Measurements from ENCODE around the gene PEX13.

Gene PEX13

GRCh38 chr2:61065714-61066709 lies 48.5 kb downstream of the PEX13 start, which contains the start of gene SANBR:
SANBR (plus strand) TSS chr2:61065871; CDS start chr2:61070351, 4,480 bp downstream.
- DNase-seq (ENCODE audit: low read depth in 3 of 3, low spot score in 1 of 3), result peak; percentile 52 to 72 (median 70)

- no peak for DNase-seq (ENCODE audit: low read depth in 3 of 3, low spot score in 1 of 3)
Measured at GRCh38 chr2:61074100-61074499, 56.6 kb downstream of the PEX13 start.

- no peak for DNase-seq (ENCODE audit: low read depth in 3 of 3, low spot score in 1 of 3)
Measured at GRCh38 chr2:61085883-61086282, 68.4 kb downstream of the PEX13 start.

GRCh38 chr2:61089797-61090196 lies 72.3 kb downstream of the PEX13 start:
- DNase-seq (ENCODE audit: low read depth in 3 of 3, low spot score in 1 of 3), result no peak

- no peak for DNase-seq (ENCODE audit: low read depth in 3 of 3, low spot score in 1 of 3)
Measured at GRCh38 chr2:61090386-61090921, 72.9 kb downstream of the PEX13 start.

- no peak for DNase-seq (ENCODE audit: low read depth in 3 of 3, low spot score in 1 of 3)
Measured at GRCh38 chr2:61091485-61091884, 74.0 kb downstream of the PEX13 start.

GRCh38 chr2:61096438-61096837 lies 78.9 kb downstream of the PEX13 start:
- no peak for DNase-seq (ENCODE audit: low read depth in 3 of 3, low spot score in 1 of 3)

GRCh38 chr2:61100801-61101200 lies 83.3 kb downstream of the PEX13 start:
- no peak for DNase-seq (ENCODE audit: low read depth in 3 of 3, low spot score in 1 of 3)

All from stimulated activated CD4-positive, alpha-beta T cell treated with anti-CD3 and anti-CD28 coated beads, TNF-alpha, amount 100 ng/mL, for 1 hour (primary cell).